Left lung (tissue), 10 donors: ENCODE measurements around the gene RALGPS1. TPM values are rescaled to one million over a fixed set of nuclear protein-coding genes. Genes with fewer than 3 reads are reported as not detected.
A peak's percentile ranks its signal among the peaks of the same experiment; 100 is the strongest.

Source experiments
- ATAC-seq: fragments of 200-7000 bp; cut with Tn5 transposase; one replicate; pipeline ENCODE4 v1.9.1; 2020; ENCODE audit warnings: moderate library complexity
- DNase-seq, 4 donors: peaks; one replicate each; pipeline ENCODE4 v3.0.0-alpha.2; 2013 to 2020
- H3K27ac ChIP-seq, 2 donors: fragments of 200-600 bp; sonication (generic) in 1 of 2; one replicate each; pipeline versions ENCODE4 v1.5.0 to v1.8.0; 2020 to 2021
- H3K27me3 ChIP-seq, 2 donors: fragments of 200-600 bp; sonication (generic) in 1 of 2; one replicate each; pipeline versions ENCODE4 v1.5.0 to v1.8.0; 2020 to 2021
- H3K36me3 ChIP-seq, 2 donors: fragments of 200-600 bp; sonication (generic) in 1 of 2; one replicate each; pipeline versions ENCODE4 v1.5.0 to v1.8.0; 2020 to 2021
- H3K4me1 ChIP-seq, 2 donors: fragments of 200-600 bp; one replicate each; pipeline ENCODE4 v1.8.0; 2021
- H3K4me3 ChIP-seq, 2 donors: fragments of 200-600 bp; sonication (generic) in 1 of 2; one replicate each; pipeline versions ENCODE4 v1.5.0 to v1.8.0; 2020 to 2021; ENCODE audit warnings: mild to moderate bottlenecking in 1 of 2
- H3K9me3 ChIP-seq, 2 donors: fragments of 200-600 bp; sonication (generic) in 1 of 2; one replicate each; pipeline versions ENCODE4 v1.5.0 to v1.8.0; 2020 to 2021
- intact Hi-C, 2 donors: fragments of 100-400 bp; cut with DNase I; formaldehyde crosslinking; loops; one replicate each; pipeline versions ENCODE4 v1.11.2 to v1.14.2; 2022
- polyA plus RNA-seq, 6 donors: library from polyadenylated mRNA; unstranded; fragments of 120-200 nt; gene quantifications; one replicate each; pipeline ENCODE4 v1.2.1, GENCODE V29; 2013; ENCODE audit not compliant: insufficient read length in 6 of 6
- total RNA-seq, 2 donors: library from RNA; stranded (reverse); fragmentation: NEBNext Ultra II Directional; extraction: Animal tissue kit (Norgen Biotek cat#: 25700); gene quantifications; one replicate each; pipeline ENCODE4 v1.2.1, GENCODE V29; 2021
- TF ChIP-seq, protein P1 (sequence below), 2 donors: fragments of 200-600 bp; sonication (generic) in 1 of 2; IDR thresholded peaks; one replicate each; pipeline versions ENCODE4 v1.5.0 to v1.8.0; 2021; ENCODE audit warnings: antibody characterized with exemption in 2 of 2
- donor health status: DM: no; HTN: yes; CAD: no.
- donor health status: DM: no; HTN: no; CAD: no.

Gene RALGPS1
- total and polyA plus RNA-seq, 8 donors = 11.9 to 27.6 (median 21.5) TPM

GRCh38 chr9:126957687-126958053 lies 43.1 kb downstream of the RALGPS1 start:
- DNase-seq (no peak), ATAC-seq (peak; percentile 67)
- peaks cover 3% of the 10 kb centered on the region in 2 donors for H3K4me1 ChIP-seq
- intact Hi-C loops = no loop called here
- H3K36me3 ChIP-seq = no peaks in the 10 kb centered on the region
- no peak overlapping the region for H3K4me3 ChIP-seq
- TF ChIP-seq, protein P1, sequence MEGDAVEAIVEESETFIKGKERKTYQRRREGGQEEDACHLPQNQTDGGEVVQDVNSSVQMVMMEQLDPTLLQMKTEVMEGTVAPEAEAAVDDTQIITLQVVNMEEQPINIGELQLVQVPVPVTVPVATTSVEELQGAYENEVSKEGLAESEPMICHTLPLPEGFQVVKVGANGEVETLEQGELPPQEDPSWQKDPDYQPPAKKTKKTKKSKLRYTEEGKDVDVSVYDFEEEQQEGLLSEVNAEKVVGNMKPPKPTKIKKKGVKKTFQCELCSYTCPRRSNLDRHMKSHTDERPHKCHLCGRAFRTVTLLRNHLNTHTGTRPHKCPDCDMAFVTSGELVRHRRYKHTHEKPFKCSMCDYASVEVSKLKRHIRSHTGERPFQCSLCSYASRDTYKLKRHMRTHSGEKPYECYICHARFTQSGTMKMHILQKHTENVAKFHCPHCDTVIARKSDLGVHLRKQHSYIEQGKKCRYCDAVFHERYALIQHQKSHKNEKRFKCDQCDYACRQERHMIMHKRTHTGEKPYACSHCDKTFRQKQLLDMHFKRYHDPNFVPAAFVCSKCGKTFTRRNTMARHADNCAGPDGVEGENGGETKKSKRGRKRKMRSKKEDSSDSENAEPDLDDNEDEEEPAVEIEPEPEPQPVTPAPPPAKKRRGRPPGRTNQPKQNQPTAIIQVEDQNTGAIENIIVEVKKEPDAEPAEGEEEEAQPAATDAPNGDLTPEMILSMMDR (IDR thresholded peaks at IDR 0.05) = no peak
- peak overlapping the region; percentile 34 to 68 for H3K27ac ChIP-seq
- no peaks in the 10 kb centered on the region for H3K9me3 ChIP-seq
- H3K27me3 ChIP-seq = no peaks in the 10 kb centered on the region

DNA sequence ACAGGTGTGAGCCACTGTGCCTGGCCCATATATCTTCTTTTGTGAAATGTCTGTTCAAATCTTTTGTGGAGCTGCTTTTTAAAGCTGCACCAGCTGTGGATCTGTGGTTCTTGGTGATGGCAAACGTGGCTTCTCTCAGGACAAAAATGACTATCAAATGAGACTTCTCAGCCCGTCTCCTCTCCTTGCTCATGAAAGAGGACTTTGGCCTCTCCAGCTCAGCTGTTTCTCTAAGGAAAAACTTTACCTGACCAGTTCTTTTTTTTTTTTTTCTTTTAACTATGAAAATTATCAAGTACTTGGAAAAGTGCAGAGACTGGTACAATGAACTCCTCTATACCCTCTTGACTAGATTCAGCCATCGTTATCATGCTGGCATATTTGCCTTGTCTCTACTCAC lies 44.8 kb downstream of the RALGPS1 start:
- intact Hi-C loops = no loop called here
- no peak overlapping the region for H3K4me3 ChIP-seq
- DNase-seq = no peak
- TF ChIP-seq, protein P1 (IDR thresholded peaks at IDR 0.05) = no peak
- no peaks in the 10 kb centered on the region for H3K36me3 ChIP-seq
- H3K27me3 ChIP-seq = no peaks in the 10 kb centered on the region
- H3K27ac ChIP-seq = no peak overlapping the region
- no peak for ATAC-seq
- H3K4me1 ChIP-seq = peaks cover 0 to 3% of the 10 kb centered on the region in 2 donors
- no peaks in the 10 kb centered on the region for H3K9me3 ChIP-seq

- TF ChIP-seq, protein P1 (IDR thresholded peaks at IDR 0.05) = no peak
- Histone ChIP-seq H3K4me3 (no peak overlapping the region), H3K36me3 (no peaks in the 10 kb centered on the region), H3K27me3 (no peaks in the 10 kb centered on the region), H3K9me3 (no peaks in the 10 kb centered on the region), H3K4me1 (peaks cover 3 to 4% of the 10 kb centered on the region in 2 donors), H3K27ac (no peak overlapping the region)
- DNase-seq (no peak), ATAC-seq (no peak)
- intact Hi-C loops = loop anchor here in 1 of 2 donors (10.0 kb wide), 1 partner anchor 235 kb away; no protein-coding TSS in a partner anchor
These were observed 45.3 kb downstream of the RALGPS1 start for GRCh38 chr9:126959917-126960316.

- DNase-seq (peak in 1 of 4 donors; percentile 53), ATAC-seq (peak; percentile 64)
- intact Hi-C loops = loop anchor here in 1 of 2 donors (10.0 kb wide), 1 partner anchor 232 kb away; no protein-coding TSS in a partner anchor
- Histone ChIP-seq H3K4me1 (peaks cover 11% of the 10 kb centered on the region in 2 donors), H3K27me3 (no peaks in the 10 kb centered on the region), H3K27ac (peak overlapping the region in 1 of 2 donors; percentile 63), H3K4me3 (no peak overlapping the region), H3K36me3 (no peaks in the 10 kb centered on the region), H3K9me3 (no peaks in the 10 kb centered on the region)
- TF ChIP-seq, protein P1 (IDR thresholded peaks at IDR 0.05) = no peak
These were observed 47.8 kb downstream of the RALGPS1 start for GRCh38 chr9:126962336-126962735.

DNA sequence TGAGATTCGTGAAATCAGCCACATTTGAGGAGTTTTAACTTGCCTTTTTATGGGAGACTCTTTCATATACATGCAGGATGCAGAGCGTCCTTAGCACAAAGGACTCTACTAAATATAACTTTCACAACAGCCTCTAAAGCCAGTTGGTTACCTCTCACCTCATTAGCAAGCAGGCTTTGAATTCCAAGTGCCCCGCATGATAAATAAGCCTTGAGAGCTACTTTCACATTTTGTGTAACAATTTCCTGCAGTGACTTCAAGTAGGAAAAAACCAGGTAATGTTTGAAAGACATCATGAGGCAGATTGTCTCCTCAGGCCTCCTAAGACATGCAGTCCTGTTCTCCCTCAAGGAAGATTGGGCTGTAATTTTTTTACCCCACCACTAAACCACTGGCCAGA lies 50.5 kb downstream of the RALGPS1 start:
- Histone ChIP-seq H3K4me3 (no peak overlapping the region), H3K27me3 (no peaks in the 10 kb centered on the region), H3K4me1 (peaks cover 11% of the 10 kb centered on the region in 2 donors), H3K27ac (peak overlapping the region; percentile 7 to 82), H3K9me3 (no peaks in the 10 kb centered on the region), H3K36me3 (no peaks in the 10 kb centered on the region)
- TF ChIP-seq, protein P1 (IDR thresholded peaks at IDR 0.05) = no peak
- ATAC-seq = peak; percentile 84
- peak in 1 of 4 donors; percentile 66 for DNase-seq
- intact Hi-C loops = loop anchor here in 1 of 2 donors (10.0 kb wide), 1 partner anchor 230 kb away; no protein-coding TSS in a partner anchor
